ENCODE results near the gene RIPOR3. TPM values are rescaled to one million over a fixed set of nuclear protein-coding genes. Genes with fewer than 3 reads are reported as not detected.

The RIPOR3 gene
- total RNA-seq, 2 donors from 2014 or later: 4.5 to 8.4 TPM

DNA sequence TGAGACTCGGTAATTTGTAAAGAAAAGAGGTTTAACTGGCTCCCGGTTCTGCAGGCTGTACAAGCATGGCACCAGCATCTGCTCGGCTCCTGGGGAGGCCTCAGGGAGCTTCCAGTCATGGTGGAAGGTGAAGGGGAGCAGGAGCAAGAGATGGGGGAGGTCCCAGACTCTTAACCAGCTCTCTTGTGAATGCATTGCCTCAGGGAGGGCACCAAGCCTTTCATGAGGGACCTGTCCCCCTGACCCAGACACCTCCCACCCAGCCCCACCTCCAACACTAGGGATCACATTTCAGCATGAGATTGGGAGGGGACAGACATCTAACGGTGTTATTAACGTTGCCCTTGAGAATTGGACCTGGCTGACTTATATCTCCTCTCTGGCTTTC lies 112.6 kb downstream of the RIPOR3 start:
- Histone ChIP-seq H3K27ac (no peak overlapping the region), H3K4me1 (ENCODE audit: control insufficient read depth in 1 of 2, low read depth in 2 of 2) (peaks cover under 1 to 10% of the 10 kb centered on the region in 2 donors), H3K4me3 (no peak overlapping the region), H3K36me3 (peaks cover 67% of the 10 kb centered on the region), H3K27me3 (replicated peaks; ENCODE audit: insufficient read depth) (no peaks in the 10 kb centered on the region), H3K9me3 (no peaks in the 10 kb centered on the region)
- ATAC-seq (ENCODE audit: insufficient number of reproducible peaks, low FRiP score, low read depth) (no peak), DNase-seq (ENCODE audit: low spot score) (no peak)
- TF ChIP-seq, protein P1, sequence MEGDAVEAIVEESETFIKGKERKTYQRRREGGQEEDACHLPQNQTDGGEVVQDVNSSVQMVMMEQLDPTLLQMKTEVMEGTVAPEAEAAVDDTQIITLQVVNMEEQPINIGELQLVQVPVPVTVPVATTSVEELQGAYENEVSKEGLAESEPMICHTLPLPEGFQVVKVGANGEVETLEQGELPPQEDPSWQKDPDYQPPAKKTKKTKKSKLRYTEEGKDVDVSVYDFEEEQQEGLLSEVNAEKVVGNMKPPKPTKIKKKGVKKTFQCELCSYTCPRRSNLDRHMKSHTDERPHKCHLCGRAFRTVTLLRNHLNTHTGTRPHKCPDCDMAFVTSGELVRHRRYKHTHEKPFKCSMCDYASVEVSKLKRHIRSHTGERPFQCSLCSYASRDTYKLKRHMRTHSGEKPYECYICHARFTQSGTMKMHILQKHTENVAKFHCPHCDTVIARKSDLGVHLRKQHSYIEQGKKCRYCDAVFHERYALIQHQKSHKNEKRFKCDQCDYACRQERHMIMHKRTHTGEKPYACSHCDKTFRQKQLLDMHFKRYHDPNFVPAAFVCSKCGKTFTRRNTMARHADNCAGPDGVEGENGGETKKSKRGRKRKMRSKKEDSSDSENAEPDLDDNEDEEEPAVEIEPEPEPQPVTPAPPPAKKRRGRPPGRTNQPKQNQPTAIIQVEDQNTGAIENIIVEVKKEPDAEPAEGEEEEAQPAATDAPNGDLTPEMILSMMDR (IDR thresholded peaks at IDR 0.05): no peak

DNA sequence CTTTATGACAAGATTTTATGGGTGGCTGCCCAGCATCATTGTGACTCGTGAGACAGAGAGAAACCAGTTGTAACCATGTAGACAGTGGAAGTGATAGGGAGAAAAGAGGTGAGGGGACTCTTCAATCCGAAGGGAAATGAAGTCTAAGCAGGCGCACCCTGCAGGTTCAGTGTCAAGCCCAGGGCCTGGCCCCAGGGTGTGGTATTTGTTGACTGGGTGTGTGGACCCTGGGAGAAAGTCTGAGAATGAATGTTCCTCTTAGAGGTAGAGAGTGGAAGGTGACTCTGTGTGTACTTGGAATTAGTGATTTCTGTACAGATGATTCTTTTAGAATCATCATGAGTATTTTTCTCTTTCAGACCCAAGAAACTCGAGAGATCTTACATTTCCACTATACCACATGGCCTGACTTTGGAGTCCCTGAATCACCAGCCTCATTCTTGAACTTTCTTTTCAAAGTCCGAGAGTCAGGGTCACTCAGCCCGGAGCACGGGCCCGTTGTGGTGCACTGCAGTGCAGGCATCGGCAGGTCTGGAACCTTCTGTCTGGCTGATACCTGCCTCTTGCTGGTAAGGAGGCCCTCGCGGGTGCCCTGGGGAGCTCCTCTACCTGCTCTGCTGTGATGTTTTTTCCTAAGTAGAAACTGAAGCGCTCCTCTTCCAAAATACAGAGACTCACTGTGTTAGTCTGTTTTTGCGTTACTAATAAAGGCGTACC lies 113.1 kb downstream of the RIPOR3 start:
- H3K36me3 ChIP-seq: peaks cover 62% of the 10 kb centered on the region
- H3K4me3 ChIP-seq: no peak overlapping the region
- no peaks in the 10 kb centered on the region for H3K9me3 ChIP-seq
- no peaks in the 10 kb centered on the region for H3K27me3 ChIP-seq (replicated peaks; ENCODE audit: insufficient read depth)
- peaks cover 6 to 15% of the 10 kb centered on the region in 2 donors for H3K4me1 ChIP-seq (ENCODE audit: control insufficient read depth in 1 of 2, low read depth in 2 of 2)
- no peak for DNase-seq (ENCODE audit: low spot score)
- TF ChIP-seq, protein P1 (IDR thresholded peaks at IDR 0.05): no peak
- no peak for ATAC-seq (ENCODE audit: insufficient number of reproducible peaks, low FRiP score, low read depth)
- no peak overlapping the region for H3K27ac ChIP-seq

DNA sequence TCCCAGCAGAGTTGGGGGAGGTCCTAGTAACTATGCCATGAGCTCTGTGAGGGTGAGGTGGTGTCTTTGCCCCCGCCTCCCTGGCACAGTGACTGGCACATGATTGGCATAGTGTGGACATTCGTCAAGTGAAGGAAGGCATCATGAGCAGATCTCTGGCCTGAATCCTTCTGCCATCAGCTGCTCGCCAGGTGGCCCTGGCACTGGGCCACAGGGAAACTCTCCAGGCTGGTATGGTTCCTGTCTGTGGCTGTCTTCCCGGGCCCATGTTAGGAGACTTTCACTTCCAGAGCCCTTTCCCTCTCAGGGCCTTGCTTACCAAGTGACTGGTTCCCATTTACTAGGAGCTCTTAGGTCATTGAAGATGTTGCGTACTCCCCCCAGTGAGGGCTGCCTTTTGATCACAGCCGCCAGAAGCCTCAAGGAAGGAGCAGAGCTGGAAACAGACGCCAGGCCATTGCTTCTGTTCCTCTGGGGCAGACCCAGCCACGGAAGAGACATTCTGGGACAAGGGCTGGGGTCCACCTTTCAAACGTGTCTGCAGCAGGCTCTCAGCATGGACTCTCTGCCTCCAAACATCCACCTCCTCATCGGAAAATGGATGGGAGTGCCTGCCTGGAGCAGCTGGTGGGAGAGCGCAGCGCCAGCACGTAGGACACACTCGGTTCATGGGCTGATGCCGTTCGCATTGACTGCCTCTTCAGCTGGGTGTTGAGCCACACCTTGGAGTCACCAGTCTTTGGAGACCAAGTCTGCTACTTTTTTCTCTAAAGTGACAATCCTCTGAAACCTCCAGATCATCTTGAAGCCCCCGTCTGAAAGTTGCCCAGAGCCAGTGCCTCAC lies 113.9 kb downstream of the RIPOR3 start:
- TF ChIP-seq, protein P1 (IDR thresholded peaks at IDR 0.05): no peak
- Histone ChIP-seq H3K27ac (no peak overlapping the region), H3K9me3 (no peaks in the 10 kb centered on the region), H3K4me1 (ENCODE audit: control insufficient read depth in 1 of 2, low read depth in 2 of 2) (peaks cover 15 to 23% of the 10 kb centered on the region in 2 donors), H3K36me3 (peaks cover 55% of the 10 kb centered on the region), H3K27me3 (replicated peaks; ENCODE audit: insufficient read depth) (no peaks in the 10 kb centered on the region), H3K4me3 (no peak overlapping the region)
- no peak for DNase-seq (ENCODE audit: low spot score)
- no peak for ATAC-seq (ENCODE audit: insufficient number of reproducible peaks, low FRiP score, low read depth)

DNA sequence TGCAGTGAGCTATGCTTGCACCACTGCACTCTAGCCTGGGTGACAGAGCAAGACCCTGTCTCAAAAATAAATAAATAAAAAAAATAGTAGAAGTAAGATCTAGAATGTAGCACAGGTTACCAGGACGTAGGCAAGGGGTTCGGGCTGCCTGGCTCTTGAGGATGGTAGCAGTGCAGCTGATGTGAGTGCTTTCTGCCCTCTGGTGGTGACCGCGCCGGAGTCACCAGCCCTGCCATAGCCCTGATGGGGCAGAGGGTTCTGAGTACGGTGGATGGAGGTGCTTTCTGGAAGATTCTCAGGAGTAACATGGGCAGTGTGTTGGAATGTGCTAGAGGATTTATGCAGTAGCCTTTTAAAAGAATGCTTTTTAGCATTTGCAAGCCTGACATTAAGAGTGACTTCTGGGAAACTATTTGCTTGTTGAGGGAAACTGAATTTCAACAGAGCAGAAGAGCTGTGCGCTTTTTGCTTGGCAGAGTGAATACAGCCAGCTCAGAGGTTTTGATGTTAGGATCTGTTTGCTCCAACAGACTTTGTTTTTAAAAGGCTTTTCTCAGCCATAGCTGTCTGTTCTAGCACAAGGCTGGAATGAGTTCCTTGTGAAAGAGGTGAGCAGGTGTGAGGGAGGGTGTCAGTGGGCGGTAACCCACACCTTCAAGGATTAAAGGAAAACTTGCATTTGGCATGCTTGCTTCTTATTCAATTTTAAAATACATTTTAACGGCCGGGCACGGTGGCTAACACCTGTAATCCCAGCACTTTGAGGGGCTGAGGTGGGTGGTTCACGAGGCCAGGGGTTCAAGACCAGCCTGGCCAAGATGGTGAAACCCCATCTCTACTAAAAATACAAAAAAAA lies 115.2 kb downstream of the RIPOR3 start:
- ATAC-seq (ENCODE audit: insufficient number of reproducible peaks, low FRiP score, low read depth): no peak
- H3K27me3 ChIP-seq (replicated peaks; ENCODE audit: insufficient read depth): no peaks in the 10 kb centered on the region
- H3K9me3 ChIP-seq: no peaks in the 10 kb centered on the region
- H3K4me1 ChIP-seq (ENCODE audit: control insufficient read depth in 1 of 2, low read depth in 2 of 2): peaks cover 16 to 27% of the 10 kb centered on the region in 2 donors
- TF ChIP-seq, protein P1 (IDR thresholded peaks at IDR 0.05): peak; percentile 65
- no peak overlapping the region for H3K27ac ChIP-seq
- peaks cover 46% of the 10 kb centered on the region for H3K36me3 ChIP-seq
- no peak for DNase-seq (ENCODE audit: low spot score)
- H3K4me3 ChIP-seq: no peak overlapping the region
